ELF-1 (cell line): ENCODE measurements around the gene POLR3A.
"Not testable (repeated sequence)": the region's sequence is repeated elsewhere in the genome, so short reads cannot be mapped to it uniquely, and the experiment has no call there.

Source experiments
- DNase-seq: peaks from one replicate; pipeline ENCODE4 v3.0.0-alpha.2; 2016; ENCODE audit warnings: low read depth, low spot score

POLR3A gene

DNA sequence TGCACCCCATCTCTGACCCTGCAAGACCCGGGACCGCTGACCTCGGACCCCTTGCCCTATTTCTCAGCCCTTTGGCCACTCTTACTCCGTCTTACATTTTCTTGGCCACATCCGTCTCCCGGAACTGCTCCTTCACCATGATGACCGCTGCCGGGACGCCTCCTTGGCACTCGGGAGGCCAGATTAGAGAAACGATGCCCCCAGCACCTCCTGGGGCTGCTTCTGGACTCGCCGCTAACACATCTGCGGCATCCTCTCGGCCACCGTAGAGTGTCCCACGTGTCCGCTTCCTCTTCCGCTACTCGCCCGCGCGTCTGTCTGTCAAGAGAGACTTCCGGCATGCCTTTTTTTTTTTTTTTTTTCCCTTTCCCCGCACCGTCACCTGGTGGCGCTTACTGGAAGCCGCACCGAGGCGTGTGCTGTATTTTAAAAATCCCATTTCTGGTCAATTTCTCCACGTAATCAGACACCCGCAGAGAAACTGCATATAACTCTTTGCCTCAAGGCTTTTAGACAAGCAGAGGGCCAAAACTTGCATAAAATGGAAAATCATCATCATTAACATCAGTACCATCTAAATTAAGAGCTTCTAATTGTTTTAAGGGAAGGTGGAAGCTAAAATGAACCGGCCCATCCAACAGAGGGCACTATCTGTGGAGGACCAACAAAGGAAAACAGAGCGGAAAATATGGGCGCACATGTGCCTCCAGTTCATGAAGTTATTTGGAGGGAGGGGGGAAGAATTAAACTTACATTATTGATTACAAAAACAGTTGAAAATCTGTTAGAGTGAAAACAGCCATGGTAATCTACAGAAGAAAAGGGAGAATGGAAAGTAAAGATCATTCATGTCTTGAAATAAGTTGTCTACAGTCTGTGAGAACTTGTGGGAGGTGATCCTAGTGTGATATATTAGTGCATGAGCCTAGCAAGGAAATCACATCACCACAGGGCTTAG lies at the start of gene POLR3A:
TSS of gene POLR3A (minus strand) at position 247 of the 958 bp plus-strand sequence. CDS start at position 139, 108 bp downstream.
- DNase-seq, result peak; percentile 98

DNA sequence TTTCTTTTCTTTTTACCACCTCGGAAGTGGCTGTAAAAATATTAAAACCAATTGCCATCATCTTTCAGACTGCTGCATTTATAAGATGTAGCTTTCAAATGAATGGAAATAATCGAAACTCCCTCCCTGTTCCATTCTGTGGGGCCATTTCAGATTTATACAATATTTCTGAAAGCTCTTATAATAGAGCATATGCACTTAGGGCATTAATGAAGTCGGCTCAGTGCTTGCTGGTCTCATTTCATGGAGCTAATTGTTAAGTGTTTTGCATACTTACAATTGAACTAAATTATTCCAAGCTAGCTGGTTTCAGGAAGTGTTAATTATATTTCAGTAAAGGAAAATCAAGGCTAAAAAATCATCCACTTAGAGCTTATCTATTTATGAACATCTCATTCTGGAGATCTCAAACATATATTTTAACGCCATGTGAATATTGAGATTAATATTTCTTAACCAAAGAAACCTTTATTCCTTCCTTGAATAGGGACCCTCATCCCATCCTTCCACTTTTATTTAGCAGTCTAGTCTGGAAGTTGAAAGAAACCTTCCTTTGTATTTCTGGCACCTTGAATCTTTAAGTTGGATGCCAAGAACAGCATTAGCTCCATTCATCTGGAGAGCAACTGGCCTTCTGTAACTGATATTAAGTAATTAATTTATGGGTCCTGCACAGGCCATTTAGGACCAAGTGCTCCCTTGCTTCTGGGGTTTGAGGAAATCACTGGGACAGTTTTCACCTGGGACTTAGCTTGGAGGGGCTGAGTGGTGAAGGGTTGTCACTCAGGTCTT lies 49.4 kb upstream of the POLR3A start:
- DNase-seq, result no peak

- DNase-seq, result not testable (repeated sequence)
Measured at GRCh38 chr10:78075806-78076205, 46.5 kb upstream of the POLR3A start.

DNA sequence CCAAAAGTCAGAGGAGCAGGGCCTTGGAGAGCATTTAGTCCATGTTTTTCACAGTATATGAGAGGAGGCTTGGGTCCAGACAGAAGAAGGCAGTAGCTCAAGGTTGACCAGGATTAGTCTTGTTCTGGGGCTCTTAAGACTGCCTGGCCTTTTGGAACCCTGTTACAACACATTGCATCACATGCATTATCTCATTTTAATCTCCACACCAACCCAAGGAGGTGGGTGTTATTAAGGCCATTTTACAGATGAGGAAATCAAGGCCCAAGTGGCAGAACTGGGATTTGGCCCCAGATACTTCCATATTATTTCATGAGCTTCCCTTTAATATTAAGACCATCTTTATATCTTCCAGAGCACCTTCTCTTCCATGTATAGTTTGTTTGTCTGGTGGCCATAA lies 43.2 kb upstream of the POLR3A start:
- DNase-seq, result no peak

DNA sequence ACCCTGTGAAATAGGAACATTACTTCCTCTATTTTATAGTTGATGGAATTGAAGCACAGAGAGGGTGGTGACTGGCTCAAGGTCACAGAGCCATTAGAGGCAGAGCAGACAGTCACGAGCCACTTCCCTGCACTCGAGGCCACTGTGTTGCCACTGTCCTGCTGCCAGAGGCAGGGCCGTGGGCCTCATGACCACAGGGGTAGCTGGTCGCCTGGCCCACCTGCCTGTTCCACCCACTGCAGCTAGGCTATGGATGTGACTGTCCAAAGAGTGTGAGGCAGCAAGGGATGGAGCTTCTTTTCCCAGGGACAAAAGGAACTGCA lies 42.5 kb upstream of the POLR3A start:
- no peak for DNase-seq

GRCh38 chr10:78071140-78071856 lies 42.0 kb upstream of the POLR3A start:
- DNase-seq, result no peak

DNA sequence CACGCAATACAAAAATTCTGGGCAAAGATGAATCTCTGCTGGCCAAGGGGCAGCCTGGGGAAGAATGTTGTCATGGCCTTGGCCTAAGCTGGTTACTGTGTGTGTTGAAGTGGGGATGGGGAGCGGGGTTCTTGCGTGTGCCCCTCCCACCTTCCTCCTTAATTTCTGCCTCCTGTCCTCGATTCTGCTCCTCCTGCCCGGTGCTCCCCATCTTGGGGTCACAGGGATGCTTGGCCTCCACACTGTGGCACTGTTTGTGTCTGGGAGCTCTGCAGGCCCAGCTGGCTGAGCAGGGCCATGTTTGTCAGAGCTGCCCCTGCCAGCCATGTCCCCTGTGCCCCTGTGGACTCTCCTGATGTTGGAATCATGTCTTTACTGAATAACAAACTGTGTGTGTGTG lies 41.4 kb upstream of the POLR3A start:
- DNase-seq, result no peak

DNA sequence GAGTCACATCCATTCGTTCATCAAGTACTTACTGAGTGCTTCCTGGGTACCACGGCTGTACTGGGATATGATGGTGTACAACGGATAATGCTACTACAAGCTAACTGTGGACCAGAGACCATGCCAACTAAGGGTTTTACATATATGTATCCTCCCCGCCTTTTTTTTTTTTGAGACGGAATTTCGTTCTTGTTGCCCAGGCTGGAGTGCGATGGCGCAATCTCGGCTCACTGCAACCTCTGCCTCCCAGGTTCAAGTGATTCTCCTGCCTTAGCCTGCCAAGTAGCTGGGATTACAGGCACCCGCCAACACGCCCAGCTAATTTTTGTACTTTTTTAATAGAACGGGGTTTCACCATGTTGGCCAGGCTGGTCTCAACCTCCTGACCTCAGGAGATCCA lies 40.7 kb upstream of the POLR3A start:
- DNase-seq, result not testable (repeated sequence)

GRCh38 chr10:78069151-78069550 lies 39.8 kb upstream of the POLR3A start:
- no peak for DNase-seq

- DNase-seq, result no peak
Measured at GRCh38 chr10:78066728-78067430, 37.6 kb upstream of the POLR3A start.

DNA sequence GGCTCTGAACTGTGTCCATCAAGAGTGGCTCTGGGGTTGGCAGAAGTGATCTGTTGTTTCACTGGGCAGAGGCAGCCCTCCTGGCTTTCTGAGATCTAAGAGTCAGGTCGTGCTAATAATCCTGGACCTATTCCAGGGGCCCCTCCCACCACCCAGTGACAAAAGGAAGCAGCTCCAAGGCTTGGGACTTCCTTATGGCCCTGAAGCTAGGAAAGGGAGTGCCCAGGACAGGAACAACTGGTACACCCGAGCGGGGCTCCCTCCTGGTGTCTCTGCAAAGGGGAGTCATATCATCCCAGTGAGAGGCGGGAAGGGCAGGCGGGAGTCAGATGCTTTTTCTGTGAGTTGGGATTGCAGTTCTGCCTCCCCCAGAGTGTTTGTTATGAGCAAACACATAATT lies 36.7 kb upstream of the POLR3A start:
- DNase-seq, result no peak

DNA sequence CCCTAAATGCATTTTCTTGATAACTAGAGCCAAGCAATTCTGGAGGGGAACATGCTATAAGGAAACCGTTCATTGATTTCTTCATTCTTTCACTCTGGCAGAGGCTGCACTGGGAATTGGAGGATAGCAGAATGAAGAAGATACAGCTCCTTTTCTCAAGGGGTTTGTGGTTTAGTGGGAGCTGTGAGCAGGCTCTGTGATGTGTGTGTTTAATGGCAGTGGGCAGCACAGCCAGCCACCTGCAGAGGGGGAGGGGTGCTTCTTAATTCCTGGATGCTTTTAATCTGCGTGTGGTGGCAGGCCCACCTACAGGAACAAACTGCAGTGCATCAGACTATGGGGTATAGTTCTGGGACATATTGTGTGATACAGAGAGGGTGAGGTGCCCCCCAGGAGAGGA lies 36.3 kb upstream of the POLR3A start:
- DNase-seq, result no peak

DNA sequence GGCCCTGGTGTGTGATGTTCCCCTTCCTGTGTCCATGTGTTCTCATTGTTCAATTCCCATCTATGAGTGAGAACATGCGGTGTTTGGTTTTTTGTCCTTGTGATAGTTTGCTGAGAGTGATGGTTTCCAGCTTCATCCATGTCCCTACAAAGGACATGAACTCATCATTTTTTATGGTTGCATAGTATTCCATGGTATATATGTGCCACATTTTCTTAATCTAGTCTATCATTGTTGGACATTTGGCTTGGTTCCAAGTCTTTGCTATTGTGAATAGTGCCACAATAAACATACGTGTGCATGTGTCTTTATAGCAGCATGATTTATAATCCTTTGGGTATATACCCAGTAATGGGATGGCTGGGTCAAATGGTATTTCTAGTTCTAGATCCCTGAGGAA lies 35.6 kb upstream of the POLR3A start:
- DNase-seq, result not testable (repeated sequence)

- no peak for DNase-seq
Measured at GRCh38 chr10:78063236-78063635, 33.9 kb upstream of the POLR3A start.

DNA sequence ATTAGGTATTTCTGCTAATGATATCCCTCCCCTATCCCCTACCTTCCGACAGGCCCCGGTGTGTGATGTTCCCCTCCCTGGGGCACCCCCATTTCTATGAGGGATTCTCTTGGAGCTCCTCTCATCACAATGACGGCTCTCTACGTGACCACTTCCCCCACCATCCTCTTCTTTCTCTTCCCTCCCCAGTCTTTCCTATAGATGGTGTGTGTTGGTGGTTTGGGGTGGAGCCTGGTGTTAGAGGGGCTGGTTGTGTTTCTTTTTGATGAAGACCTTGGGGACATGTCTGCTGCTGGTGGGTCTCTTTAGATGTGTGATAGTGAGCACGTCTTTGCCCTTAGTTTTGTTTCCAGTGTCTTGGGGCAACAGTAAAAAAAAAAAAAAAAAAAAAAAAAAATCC lies 33.0 kb upstream of the POLR3A start:
- no peak for DNase-seq

DNA sequence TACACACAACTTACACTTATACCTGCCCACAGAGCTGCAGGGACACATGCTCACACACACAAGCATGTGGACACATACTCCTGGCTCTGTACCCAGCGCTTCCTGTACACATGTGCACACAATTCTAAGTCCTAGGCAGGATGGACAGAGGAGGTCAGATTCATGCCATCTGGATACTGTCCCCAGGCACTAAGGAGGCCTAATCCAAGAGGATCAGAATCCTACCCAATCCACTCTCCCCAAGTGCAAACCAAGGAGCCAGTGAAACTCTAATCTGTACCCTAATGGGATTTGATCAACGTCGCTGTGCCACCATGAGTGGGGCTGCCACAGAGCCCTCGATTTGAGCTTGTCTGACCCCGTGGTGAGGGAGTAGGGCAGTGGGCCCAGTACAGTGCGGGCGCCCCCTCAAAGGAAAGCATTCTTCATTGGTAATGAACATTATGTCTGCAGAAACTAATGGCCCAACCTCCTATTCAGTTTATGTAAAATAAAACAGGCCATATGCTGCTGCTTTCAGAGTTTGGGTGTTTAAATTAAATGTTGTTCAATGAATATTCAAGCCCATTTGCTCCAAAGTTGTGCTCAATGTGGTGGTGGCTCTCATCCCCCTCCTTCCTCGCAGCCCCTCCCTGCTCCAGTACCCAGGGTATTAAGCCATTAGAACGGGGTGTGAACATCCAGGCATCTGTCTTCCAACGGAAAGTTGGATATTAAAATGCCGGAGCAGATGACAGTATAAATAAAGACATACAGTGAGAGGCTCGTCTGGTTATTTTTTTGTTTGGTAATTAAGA lies 30.8 kb upstream of the POLR3A start:
- no peak for DNase-seq

DNA sequence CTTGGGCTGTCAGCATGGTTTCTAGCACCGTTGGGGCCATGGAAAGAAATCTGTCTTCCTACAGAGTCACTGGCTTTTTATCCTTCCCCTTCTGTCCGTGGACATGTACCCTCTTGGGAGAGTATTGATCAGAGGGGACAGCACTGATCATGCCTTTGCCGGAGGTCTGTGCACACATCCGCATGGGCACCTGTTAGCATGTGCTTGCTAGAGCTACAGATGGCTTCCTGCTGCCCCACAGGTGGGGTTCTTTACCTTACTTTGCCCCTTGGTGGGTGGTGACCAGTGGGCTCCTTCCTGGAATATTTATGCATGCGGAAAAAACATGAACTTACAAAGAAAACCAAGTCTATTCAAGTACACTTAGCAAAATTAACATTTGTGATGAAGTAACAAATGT lies 29.2 kb upstream of the POLR3A start:
- no peak for DNase-seq

- no peak for DNase-seq
Measured at GRCh38 chr10:78053211-78053868, 24.0 kb upstream of the POLR3A start.

- no peak for DNase-seq
Measured at GRCh38 chr10:78049851-78050250, 20.5 kb upstream of the POLR3A start.

GRCh38 chr10:78047314-78047891 lies 18.1 kb upstream of the POLR3A start:
- DNase-seq, result peak; percentile 92
